ENCODE data around the gene CNEP1R1.

DNA sequence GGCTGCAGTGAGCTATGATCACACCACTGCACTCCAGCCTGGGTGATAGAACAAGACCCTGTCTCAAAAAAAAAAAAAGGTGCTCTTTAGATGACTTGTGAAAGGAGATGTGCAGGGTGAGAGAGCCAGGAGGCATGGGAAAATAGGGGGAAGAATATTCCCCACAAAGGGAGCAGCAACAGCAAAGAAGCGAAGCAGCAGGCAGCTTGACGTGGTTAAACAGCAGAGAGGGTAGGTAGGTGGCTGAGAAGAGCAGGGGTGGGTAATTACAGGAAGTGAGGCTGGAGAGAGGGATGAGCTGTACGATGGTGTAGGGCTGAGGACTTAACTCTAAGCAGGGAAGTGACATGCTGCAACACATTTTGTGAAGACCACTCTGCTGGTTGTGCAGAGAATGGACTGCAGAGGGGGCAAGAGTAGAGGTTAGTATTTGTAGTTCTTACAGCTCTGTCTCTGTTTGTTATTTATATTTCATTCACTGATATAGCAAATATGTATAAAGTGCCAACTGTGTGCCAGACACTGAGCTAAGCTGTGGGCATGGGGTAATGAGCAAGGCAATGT lies 42.3 kb downstream of the CNEP1R1 start:
- TF ChIP-seq EZH2 (IDR thresholded peaks at IDR 0.05) (no peak), POLR2AphosphoS5 (IDR thresholded peaks at IDR 0.05; ENCODE audit: borderline replicate concordance, low read depth, low read length) (no peak)

Measured in SK-N-MC (cell line).